GM21447 (cell line): ENCODE data around the gene TTC9C.
"Not testable (repeated sequence)": the region's sequence is repeated elsewhere in the genome, so short reads cannot be mapped to it uniquely, and the experiment has no call there.

Experiments
- ATAC-seq: cut with Tn5 transposase; IDR thresholded peaks from one replicate; pipeline ENCODE4 v1.9.1; 2021; ENCODE audit not compliant: unreplicated experiment

TTC9C gene

GRCh38 chr11:62709247-62710000 is 18.9 kb upstream of the TTC9C start:
- peak; percentile 65 for ATAC-seq

GRCh38 chr11:62710001-62710345 is 18.3 kb upstream of the TTC9C start:
- no peak for ATAC-seq

- ATAC-seq: no peak
Observed at GRCh38 chr11:62712276-62712812, 15.9 kb upstream of the TTC9C start.

- ATAC-seq: no peak
Observed at GRCh38 chr11:62712861-62713260, 15.4 kb upstream of the TTC9C start.

DNA sequence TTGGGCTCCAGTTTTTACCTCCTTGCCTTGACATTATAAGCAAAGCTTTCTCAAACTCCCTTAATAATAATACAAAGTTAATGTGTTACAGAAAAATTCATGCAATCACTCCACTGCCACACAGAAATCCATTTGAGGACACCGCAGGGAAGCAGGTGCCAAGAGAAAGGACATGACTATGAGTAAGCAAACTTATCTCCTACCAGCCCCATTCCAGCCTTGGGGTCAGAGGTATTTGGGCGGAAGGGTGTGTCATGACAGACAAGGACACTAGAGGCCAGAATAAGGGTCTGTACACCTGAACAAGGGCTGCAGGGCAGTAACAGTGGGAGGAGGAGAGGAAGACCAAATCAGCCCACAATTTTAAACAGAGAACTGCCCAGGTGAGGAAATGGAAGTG is 14.9 kb upstream of the TTC9C start:
- no peak for ATAC-seq

DNA sequence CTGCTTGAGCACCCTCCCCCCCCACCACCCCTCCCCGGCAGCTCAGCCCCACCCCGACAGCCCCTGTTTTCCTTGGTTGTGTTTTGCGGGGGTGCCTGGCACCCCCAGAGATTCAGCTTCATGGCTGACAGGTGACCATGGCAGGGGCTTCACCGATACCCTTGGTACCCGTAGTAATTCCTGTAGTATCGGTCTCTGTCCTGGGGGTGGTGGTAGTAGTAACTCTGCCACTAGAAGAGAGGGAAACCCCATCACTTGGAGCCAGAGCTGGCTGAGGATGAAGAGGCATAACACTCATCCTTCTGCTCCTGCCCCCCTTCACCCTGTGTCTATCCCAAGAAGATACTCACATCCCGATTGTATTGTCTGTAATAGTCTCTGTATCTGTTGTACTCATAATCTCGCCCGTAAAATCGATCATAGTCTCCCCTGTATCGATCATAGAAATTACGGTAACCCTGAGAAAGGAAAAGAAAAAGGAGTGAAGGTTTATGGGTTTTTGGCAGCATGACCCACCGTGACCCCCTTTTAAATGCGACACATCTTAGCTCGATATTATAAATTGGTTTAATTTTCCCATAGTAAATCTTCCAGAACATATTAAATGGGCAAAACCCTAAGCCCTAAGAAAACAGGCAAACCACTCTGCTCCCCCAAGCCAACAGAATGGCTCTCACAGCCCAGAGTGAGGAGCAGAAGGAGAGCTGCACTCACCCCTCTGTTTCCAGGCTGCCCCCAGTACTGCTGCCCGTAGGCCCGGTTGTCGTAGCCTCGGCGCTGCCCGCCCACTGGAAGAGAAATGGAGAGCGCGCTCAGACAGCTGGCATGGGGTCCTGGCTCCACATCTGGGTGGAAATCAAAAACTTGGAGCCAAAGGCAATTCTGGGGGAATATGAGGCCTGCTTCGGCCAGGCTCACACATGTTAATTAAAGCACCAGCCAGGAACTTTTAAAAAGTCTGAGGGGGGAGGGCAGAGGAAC is 12.8 kb upstream of the TTC9C start:
- no peak for ATAC-seq

GRCh38 chr11:62716206-62716605 is 12.1 kb upstream of the TTC9C start:
- ATAC-seq: no peak

DNA sequence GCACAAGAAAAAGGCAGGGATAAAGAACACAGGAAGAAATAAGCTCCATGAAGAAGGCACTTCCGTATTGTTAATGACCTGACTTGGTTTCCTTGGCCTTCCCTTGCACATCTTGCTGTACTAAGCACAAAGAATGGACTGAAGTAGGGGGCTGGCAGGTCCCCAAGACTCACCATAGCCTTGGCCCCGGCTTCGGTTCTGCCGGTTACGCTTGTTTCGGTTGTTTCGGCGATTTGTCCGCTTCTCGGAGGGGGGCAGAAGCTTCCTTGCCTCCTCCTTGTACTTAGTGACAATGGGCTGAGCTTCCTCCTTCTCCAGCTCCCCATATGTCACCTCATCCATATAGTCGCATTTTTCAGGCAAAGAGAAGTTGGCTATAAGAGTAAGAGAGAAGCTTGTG is 11.5 kb upstream of the TTC9C start:
- no peak for ATAC-seq

DNA sequence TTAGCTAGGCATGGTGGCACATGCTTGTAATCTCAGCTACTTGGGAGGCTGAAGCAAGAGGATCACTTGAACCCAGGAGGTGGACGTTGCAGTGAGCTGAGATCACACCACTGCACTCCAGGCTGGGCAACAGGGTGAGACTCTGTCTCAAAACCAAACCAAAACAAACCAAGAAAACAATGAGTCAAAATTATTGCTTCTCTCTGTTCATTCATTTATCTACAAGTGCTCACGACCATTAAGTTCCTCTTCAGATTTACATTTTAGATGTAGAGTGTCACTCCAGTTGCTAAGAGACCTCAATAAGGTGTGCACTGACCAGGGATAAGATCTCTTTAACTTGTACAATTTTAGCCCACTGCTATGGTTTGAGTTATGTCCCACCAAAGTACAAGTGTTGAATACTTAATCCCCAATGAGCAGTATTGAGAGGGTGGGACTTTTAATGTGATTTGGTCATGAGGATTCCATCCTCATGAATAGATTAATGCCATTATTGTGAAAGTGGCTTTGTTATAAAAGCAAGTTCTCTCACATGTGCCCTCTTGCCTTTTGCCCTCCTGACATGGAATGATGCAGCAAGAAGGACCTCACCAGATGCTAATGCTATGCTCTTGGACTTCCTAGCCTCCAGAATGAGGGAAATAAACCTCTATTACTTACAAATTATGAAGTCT is 8.8 kb upstream of the TTC9C start:
- no peak for ATAC-seq

GRCh38 chr11:62721994-62722393 is 6.3 kb upstream of the TTC9C start:
- ATAC-seq: no peak

- ATAC-seq: no peak
Observed at GRCh38 chr11:62724171-62724570, 4.1 kb upstream of the TTC9C start.

GRCh38 chr11:62725646-62726045 is 2.6 kb upstream of the TTC9C start:
- ATAC-seq: no peak

DNA sequence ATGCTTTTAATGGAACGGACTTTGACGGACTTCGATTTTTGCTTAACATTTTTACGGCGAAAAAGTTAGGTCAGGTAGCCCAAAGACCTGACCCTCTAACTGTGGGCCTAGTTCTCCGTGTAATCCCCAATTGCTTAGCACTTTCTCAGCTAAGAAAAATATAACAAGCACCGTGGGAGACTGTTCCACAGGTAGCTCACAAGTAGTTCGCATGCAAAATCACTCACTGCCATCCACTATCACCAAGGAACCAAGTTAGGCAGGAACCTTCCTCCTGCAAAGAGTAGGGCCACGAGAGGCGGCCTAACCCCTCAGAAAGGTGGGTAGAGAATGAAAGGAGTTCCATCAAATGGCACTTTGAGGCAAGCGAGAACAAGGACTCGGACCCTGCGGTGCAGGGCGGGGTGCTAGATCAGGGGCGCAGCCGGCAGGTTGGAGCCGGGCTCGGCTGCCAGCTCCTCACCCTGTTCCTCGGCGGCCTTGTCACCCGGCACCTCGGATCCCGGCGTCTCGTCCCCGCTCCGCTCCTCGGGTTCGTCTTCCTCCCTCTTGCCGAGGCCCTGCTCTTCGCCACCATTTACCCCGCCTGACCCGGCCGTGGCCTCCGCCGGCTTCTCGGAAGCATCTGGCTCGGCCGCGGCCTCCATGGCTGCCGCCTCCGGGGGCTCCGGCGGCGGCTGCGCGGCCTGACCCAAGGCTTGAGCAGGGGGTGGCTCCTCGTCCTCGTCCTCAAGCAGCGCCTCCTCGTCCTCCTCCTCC is 2.0 kb upstream of the TTC9C start:
- no peak for ATAC-seq

- ATAC-seq: no peak
Observed at GRCh38 chr11:62726915-62727164, 1.4 kb upstream of the TTC9C start.

DNA sequence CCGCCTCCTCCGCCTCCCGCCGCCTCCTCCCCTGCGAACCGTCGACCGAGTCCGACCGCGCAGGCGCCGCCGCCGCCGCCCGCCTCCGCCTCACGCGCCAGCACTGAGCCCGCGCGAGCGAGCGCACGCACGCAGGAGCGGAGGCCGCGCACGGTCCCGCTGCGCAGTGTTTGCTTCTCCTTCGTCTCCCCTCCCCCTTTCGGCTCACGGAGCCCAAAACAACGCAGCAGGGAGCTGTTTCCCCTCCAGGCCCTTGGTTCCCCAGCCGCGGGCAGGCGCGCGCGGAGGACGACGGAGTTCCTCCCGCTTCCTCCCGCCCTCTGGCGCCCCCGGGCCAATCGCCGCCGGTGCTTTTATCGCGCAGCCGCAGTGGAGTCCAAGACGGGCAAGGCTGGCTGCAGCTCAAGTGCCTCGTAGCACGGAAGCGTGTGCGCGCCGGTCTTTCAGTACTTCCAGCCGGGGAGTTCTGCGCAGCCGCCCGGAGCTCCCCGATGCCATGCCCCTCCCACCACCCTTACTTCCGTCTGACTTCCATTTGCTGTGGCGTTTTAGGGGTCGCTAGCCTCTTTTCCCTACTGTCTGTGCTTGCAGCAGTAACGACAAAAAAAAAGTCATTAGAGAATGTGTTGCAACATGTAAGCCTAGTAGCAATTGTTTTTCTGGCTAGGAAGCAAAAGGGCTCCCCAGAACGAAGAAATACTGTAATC is 968 bp upstream of the TTC9C start, which contains the start of gene HNRNPUL2:
HNRNPUL2 (minus strand) TSS at position 293 of the 707 bp plus-strand sequence. CDS start 301 bp downstream, outside the sequence.
- ATAC-seq: peak; percentile 59

DNA sequence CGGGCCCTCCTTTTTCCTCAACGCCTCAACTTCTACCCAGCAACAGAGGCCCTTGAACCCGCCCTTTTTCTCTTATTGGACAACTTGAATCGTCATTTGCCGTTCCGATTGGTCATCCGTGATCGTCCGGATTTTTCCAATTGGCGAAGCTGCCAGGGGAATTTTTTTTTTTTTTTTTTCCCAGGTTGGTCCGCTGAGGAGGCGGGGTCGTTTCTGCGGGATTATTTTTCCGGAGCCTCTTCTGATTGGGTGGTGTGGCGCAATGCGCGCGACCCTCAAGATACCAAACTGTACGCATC is 465 bp upstream of the TTC9C start:
- ATAC-seq: peak; percentile 52

GRCh38 chr11:62730076-62730475 is 1.8 kb downstream of the TTC9C start:
- ATAC-seq: not testable (repeated sequence)

GRCh38 chr11:62732830-62733229 is 4.5 kb downstream of the TTC9C start:
- no peak for ATAC-seq

DNA sequence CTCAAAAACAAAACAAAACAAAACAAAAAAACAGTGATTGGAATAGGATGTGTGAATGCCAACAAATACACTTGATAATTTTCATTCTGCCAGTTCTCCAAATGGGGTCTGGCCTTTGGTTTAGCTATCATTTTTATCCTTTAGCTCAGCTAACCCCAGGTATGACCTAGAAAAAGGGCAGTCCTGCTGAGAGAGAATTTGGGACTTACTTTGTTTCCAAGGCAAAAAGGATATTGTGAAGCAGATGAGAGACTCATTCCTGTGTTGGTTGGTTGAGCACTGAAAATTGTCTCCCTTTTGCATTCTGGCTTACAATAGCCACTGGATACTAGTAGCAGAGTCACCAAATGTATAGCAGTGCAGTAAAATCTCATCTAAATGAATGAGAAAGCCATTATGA is 8.9 kb downstream of the TTC9C start:
- no peak for ATAC-seq

DNA sequence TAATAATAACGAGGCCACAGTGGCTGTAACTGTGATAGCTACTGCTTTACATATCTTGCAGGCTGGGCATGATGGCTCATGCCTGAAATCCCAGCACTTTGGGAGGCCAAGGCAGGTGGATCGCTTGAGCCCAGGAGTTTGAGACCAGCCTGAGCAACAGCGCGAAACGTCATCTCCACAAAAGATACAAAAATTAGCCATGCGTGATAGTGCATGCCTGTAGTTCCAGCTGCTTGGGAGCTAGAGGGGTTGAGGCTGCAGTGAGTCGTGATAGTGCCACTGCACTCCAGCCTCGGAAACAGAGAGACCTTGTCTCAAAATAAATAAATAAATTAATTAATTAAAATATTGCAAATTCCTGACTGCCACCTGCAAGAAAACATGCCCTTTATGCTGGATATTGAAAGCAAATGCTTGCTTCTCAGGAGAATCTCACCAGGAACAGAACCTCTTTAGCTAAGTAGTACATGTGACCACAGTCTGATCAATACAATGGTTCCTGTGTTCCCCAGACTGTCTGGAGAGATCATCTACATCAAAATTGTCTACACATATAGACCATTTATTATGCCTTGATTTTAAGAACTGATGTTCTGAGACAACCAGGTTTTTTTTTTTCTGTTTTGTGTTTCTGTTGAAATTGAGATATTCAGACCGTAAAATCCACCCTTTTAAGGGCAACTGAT is 19.3 kb downstream of the TTC9C start:
- ATAC-seq: no peak
